H1 (cell line): Measurements from ENCODE around the gene GNGT2. TPM values are rescaled to one million over a fixed set of nuclear protein-coding genes. Genes with fewer than 3 reads are reported as not detected.

Experiments used
- BRCA1 ChIP-seq: IDR thresholded peaks from 2 replicates; pipeline ENCODE4 v1.6.1; 2012; ENCODE audit warnings: low read depth, low read length, improper control_type of control experiment
- CHD2 ChIP-seq: IDR thresholded peaks from 2 replicates; pipeline ENCODE4 v1.6.1; 2012; ENCODE audit warnings: low read length, improper control_type of control experiment
- MAFK ChIP-seq: IDR thresholded peaks from 2 replicates; pipeline ENCODE4 v1.6.1; 2012; ENCODE audit warnings: low read depth, mild to moderate bottlenecking, improper control_type of control experiment, low read length
- polyA plus RNA-seq, 7 experiments: library from polyadenylated mRNA; depleted of rRNA in 3 of 7; stranded (reverse) in 5 of 7; unstranded in 2 of 7; fragments of >200 nt in 5 of 7; fragments of 200-250 nt in 2 of 7; gene quantifications; 1 replicate in 5 of 7; 2 replicates in 1 of 7; 4 replicates in 1 of 7; pipeline versions ENCODE4 v1.2.1 to v1.2.3, GENCODE V29; 2011 to 2013; ENCODE audit warnings: missing spikeins in 2 of 7, mixed read lengths in 2 of 7
- total RNA-seq: library from RNA; stranded (reverse); fragmentation: NEBNext Ultra II Directional; extraction: Animal tissue kit (Norgen Biotek cat#: 25700); gene quantifications from 2 replicates; pipeline ENCODE4 v1.2.1, GENCODE V29; 2021
- TF ChIP-seq, protein P1 (sequence below): IDR thresholded peaks from 2 replicates; pipeline ENCODE4 v1.6.1; 2012; ENCODE audit warnings: inconsistent platforms

GNGT2 gene
- total and polyA plus RNA-seq, 2 of the 8 experiments (the other 6 are each of a cell fraction or from before 2014, with no cell fraction given) = 1.3 to 1.4 TPM

DNA sequence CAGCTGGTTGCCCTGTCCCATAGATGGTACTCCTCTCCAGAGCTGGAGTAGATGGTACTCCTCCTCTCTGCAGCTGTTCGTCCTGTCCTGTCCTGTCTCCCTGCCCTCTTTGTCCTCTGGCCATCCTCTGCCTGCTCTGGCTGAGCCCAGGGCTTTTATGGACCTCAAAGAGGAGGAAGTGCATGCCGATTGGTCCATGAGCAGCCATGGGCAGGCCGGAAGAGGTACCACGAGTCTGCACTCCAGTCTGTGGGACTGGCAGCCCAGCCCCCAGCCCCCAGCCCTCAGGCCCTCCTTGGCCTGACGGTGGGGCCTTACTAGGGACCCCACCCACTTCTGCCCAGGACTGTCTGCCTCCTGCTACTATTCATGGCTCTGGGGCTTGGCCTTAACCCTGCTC lies 27.0 kb downstream of the GNGT2 start (continued):
- TF ChIP-seq, protein P1, sequence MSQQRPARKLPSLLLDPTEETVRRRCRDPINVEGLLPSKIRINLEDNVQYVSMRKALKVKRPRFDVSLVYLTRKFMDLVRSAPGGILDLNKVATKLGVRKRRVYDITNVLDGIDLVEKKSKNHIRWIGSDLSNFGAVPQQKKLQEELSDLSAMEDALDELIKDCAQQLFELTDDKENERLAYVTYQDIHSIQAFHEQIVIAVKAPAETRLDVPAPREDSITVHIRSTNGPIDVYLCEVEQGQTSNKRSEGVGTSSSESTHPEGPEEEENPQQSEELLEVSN = no peak
- TF ChIP-seq BRCA1 (no peak), CHD2 (no peak), MAFK (no peak)
